HG02885 (cell line): Measurements from ENCODE around the gene RPN2.

Experiments used
- ATAC-seq: cut with Tn5 transposase; IDR thresholded peaks from one replicate; pipeline ENCODE4 v1.9.1; 2021; ENCODE audit warnings: mild to moderate bottlenecking; ENCODE audit not compliant: unreplicated experiment, poor library complexity

Gene RPN2

GRCh38 chr20:37238935-37239451, 59.9 kb downstream of the RPN2 start:
- ATAC-seq: no peak

DNA sequence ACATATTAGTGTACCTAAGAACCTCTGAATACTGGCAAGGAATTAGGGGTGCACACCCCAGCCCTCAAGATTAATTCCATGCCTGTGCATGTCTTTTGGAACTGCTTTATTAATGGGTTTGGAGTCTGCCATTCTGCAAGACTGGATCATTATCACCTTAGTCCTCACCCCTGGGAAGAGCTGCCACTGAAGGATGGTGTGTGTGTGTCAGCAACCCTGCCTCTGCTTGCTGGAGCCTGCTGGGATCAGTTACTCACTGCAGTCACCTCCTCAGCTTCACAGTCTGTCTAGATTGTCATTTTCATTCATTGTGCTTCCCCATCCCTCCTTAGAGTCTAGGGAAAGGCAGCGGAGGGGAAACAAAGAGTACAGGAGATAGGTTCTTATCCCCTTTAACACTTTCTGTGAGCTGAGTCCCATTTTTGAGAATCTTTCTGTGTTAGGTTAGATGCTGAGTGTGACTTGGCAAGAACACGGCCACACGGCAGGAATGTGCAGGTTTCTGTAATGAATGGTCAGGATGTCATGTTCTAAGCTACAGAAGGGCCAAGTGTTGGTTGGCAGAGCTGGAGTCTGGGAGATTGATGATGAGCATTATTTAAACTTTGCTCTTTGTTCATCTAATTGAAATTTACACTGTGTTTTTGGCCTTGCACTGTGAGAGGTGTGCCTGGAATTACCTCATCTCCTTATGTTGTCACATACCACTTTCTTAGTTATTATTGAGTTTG, 61.4 kb downstream of the RPN2 start:
- ATAC-seq: no peak

DNA sequence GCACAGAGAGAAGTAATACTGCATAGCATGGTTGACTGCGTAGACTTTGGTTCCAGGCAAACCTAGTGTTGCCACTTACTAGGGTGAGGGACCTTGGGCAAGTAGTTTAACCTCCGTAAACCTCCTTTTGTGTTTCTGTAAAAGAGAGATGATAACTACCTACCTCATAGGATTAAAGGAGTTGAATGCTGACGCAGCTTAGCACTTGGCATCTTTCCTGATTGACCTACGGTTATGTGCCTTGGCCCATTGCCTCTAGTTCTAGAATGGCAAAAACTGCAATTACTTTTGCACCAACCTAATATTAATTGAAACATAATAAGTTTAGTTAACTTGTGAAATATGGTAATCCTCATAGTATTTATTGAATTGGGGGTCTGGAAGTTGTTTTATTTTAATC, 63.4 kb downstream of the RPN2 start:
- no peak for ATAC-seq

DNA sequence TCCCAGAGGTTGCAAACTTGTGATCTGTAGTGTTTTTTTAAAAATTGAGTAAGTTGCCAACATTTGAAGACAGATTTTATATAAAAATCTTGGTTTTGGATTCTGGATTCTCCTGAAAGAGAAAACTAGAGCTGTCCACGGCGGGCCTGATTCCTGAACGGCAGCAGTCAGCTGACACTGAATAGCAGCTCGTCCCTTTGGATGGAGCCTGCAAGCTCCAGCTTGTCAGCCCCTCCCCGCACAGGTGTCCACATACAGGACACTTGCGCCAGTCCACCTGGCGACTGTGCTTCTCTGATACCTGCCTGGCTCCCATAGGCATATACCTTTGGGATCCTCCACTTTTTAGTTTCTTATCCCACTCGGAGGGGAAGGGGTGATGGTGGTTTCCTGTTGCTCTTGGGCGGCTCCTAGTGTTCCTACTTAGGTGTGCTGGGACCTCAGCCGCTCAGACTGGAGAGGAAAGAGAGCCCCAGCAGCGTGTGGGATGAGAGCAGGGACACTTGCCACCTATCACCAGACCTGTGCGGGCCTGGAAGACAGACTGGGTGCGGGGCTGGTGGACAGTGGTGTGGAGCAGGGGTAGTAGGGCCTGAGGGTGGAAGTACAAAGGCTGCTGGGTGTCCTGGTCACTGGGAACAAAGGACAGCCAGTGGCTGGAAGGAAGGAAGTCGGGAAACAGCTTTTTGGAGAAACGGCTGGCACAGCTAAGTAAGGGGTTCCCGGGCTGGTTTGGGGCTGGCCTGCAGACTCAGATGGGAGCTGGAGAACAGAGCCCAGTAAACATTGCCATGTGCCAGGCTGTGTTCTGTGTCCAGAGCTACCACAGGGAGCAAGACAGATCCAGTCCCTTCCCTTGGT, 64.2 kb downstream of the RPN2 start:
- ATAC-seq: no peak

GRCh38 chr20:37243937-37244571, 64.9 kb downstream of the RPN2 start:
- no peak for ATAC-seq

GRCh38 chr20:37244572-37244957, 65.4 kb downstream of the RPN2 start:
- no peak for ATAC-seq

- ATAC-seq: no peak
Measured at GRCh38 chr20:37245216-37246150, 66.4 kb downstream of the RPN2 start.

DNA sequence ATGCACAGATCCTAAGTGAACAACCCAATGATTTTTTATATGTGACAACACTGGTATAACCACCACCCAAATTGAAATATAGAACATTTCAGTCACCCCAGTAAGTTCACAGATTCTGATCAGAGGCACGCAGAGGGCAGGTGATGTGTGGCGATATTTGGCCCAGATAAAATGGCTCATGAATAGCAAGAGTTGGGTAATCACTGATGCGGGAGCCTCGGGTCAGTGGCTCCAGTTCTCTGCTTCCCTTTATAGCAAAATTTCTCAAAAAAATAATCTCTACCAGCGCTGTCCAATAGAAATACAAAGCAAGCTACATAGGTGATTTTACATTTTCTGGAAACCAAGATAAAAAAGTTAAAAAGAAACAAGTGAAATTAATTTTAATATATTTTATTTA, 67.6 kb downstream of the RPN2 start:
- ATAC-seq: no peak

GRCh38 chr20:37247547-37247946, 68.4 kb downstream of the RPN2 start:
- ATAC-seq: no peak

DNA sequence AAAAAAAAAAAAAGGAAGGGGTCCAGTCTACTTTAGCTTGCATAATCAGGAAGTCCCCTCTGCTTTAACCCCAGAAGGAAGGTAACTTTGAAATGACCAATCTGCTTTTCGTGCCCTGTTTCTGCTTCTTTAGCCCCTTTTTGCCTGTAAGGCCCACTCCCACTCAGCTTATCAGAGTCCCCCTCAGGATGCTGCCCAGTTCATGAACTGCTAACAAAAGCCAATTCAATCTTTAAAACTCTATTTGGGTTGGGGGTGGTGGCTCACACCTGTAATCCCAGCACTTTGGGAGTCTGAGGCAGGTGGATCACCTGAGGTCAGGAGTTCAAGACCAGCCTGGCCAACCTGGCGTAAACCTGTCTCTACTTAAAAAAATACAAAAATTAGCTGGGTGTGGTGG, 70.2 kb downstream of the RPN2 start:
- ATAC-seq: no peak

DNA sequence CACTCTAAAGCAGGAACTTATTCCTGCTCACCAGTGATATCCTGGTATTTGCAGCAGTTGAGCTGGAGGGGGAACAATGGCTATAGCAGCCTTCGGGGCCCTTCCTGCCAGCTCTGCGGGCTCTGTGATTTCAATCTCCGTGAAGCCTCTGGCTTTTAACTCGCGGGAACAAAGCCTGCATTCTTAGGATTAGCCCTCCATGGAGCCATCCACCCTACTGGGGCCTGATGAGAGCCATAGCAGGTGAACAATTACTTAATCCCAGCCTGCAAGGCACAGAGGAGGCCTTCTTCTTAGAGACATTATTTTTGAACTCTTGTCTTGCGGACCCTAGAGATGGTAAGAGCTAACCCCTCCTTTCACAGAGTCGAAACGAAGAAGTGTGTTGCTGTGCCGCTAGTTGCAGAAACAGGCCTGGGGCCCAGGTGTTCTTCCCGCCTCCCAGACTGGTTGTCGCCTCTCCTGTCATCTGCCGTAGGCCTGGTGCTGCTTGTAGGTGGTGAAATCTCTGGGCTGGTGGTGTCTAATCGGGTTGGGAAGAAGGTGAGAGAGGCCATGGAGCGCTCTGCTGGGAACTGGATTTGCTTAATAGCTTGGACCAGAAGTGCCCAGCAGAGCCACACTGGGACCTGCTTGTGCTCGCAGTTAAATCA, 72.8 kb downstream of the RPN2 start:
- ATAC-seq: no peak

DNA sequence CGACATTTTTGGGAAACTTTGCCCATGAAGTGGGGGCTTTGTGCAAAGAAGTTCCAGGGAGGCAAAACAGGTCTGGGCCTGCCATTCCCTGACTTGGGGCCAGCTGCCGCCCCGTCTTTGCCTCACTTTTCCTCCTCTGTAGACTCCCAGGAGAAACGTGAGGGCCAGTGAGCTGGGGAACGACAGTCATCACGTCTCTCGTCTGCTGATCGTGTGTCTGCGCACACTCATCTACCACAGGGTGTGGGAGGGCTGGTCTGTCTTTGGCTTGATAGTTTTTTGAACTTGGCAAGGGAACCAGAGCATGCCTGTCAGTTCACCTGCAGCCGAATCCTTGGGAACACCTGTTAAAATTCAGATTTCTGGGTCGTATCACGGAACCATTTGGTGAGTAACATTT, 74.0 kb downstream of the RPN2 start:
- no peak for ATAC-seq

DNA sequence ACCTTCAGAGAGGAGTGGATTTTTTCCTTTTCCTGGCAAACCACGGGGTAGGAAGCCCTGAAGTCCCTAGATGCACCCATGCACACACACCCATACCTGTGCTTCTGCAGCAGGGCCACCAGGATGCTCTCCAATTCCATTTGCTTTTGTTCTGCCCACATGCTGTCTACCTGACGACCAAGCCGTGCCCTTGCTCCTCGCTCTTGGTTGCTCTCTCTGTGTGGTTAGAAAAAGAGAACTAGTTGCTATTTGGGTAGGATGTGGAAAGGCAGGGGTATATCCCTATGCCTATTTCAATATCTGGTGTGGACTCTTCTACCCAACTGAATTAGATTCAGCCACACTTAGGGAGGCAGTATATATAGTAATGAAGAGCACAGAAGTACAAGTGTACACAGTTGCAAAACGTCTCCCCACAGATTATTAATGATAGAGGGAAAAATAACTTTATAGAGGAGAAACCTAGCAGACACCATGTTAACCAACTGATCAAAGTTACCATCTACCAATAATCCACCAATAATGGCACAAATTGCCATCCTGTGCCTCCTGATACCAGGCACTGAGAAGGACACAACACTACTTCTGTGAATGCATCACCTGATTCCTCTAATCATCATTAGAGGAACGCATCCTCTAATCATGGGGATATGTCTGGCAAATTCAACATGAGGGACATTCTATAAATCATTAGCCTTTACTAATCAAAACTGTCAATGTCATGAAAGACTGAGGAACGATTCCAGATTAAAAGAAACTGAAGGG, 75.2 kb downstream of the RPN2 start:
- ATAC-seq: no peak

DNA sequence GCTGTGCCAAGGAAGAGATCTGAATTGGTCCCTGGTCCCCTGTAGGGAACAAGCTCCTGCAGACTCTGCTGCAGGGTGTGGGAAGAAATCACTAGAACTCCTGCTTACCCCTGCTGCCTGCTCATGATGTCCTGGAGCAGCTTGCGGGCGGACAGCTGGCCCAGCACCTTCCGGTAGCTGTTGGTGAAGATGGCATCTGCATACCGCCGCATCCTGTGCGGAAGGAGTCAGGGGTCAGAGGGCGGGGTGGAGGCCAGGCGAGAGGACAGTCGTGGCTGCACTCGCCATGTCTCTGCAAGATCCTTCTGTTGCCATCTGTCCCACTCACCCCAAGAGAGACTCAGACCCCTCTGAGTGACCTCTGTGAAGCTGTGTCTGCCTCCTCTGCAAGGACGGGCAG, 77.2 kb downstream of the RPN2 start:
- no peak for ATAC-seq

DNA sequence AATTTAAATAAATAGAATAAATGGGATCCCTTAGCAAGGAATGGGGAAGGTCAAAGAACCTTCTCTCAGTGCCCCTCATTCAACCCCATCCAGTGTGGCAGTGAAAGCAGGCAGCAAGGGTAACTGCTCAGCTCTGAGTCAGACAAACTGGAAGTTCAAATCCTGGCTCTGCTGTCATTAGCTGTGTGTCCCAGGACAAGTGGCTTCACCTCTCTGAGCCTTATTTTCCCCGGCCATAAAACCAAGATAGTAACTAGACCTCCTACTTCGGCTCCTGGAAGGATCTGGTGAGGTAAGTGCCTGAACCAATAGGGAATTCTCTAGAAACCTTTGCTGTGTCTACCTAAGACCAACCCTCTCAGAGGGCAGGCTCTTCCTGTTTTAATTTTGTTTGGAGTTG, 78.4 kb downstream of the RPN2 start:
- no peak for ATAC-seq

DNA sequence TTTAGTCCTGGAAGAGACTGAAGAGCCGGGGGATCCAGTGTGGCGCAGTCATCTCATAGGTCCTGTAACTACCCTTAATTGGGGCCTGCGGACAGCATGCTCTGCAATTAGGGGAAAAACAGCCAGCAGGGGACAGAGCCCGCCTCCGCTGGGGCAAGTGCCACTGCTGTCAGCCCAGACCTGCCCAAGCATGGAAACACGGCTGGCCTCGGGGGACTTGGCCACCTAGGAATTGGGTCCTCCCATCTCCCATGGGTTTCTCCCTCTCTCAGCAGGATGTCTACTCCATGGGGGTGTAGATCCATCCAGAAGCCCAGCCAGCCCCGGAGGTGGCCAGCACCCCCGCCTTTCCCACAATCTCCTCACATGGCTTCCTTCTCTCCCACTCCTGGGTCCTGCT, 78.9 kb downstream of the RPN2 start:
- no peak for ATAC-seq

DNA sequence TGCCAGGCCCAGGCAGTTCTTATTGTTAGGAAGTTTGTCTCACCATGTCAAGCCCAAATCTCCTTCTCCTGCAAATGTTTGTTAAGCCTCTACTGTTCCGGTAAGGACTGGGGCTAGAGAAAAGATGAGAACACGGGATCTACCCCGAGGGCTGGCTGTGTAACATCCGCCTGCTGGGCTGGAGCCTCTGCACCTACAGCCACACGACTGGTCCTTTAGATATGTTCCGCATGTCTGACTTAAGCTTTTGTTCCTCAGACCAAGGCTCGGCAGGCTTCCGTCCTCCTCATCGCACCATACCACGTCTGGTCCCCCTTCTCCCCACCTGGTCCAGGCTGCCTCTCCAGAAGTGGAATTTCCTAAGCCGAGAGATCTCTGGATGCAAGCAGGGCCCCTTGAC, 79.9 kb downstream of the RPN2 start:
- no peak for ATAC-seq

DNA sequence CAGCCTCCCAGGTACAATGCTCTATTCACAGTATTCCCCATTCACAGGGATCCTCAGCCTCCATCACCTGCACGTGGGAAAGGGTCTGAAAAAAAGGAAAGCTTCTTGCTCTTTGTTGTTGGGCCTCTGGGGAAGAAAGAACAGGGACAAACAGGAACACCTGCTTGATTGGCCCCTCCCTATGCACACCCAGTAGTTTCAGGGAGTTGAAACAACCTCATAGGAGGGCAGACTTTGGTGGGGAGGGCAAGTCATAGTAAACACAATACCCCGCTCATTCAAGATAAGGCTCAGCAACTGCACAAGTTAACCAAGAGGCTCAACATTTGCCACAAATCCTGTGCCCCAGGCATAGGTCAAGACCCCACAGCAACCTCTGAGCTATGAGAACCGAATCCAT, 80.7 kb downstream of the RPN2 start:
- no peak for ATAC-seq

GRCh38 chr20:37260923-37261322, 81.8 kb downstream of the RPN2 start:
- ATAC-seq: no peak
